ENCODE results near the gene C1orf167.

DNA sequence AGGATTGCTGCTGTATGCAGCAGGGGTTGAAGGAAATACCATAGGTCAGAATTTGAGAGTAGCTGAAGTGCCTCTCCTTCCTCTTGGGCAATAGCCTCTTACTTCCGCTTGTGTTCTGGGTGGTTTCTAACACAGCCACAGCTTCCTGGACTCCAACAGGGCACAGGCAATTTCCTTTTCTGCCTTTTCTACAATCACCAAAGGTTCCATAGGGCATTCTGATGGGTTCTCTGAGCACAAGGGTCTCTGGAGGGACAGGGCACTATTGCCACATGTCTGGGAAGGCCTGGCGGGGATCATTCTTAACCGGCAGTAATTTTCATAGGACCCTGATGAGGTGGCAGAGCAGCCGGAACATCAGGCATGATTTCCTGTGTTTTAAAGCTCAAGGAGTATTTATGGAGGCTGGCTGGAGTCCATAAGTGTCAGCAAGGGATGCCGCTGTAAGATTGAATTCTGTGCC lies 31.5 kb upstream of the C1orf167 start:
- TF ChIP-seq EZH2phosphoT487 (IDR thresholded peaks at IDR 0.05; ENCODE audit: low read length) = no peak
- TF ChIP-seq EZH2 (optimal IDR thresholded peaks at IDR 0.05; ENCODE audit: low read depth, low read length) = no peak
- TF ChIP-seq CTCF (IDR thresholded peaks at IDR 0.05; ENCODE audit: low read length) = no peak

All from MM.1S (cell line).